ENCODE measurements around the gene HOXD12. TPM values are rescaled to one million over a fixed set of nuclear protein-coding genes. Genes with fewer than 3 reads are reported as not detected.

The HOXD12 gene
- total RNA-seq, 1 experiment from 2014 or later: 0.58 TPM

DNA sequence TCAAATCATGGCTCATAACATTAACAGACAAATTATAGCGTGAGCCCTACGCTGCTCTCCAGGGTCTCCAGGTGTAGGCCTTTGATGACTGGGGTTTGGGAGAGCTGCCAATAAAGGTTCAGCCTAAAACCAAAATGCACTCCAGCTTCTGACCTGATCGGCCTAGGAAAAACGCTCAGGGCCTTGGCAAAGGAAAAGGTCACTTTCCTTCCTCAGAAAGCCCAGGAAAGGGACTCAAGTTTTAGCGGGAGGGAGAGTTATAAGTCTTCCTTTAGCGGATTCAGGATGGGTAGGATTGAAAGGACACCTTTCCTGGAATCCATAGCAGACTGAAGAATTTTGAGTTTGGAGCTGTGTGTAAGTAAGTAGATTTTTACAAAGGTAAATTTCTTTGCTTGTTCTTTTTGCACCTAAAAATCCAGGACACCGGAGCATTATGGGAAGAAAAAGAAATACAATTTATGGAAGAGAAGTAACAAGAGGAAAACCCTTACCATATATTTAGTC lies 24.6 kb upstream of the HOXD12 start:
- BruUV-seq (replicated peaks): no TSS peak
- intact Hi-C loops (cut with micrococcal nuclease; ENCODE audit: unreplicated experiment): no loop called here
- Histone ChIP-seq H3K27ac (ENCODE audit: low read depth, low read length, poor library complexity, severe bottlenecking) (no peak overlapping the region), H3K36me3 (ENCODE audit: insufficient read depth, low read length, poor library complexity, severe bottlenecking) (no peaks in the 10 kb centered on the region), H3K9me3 (ENCODE audit: low read depth, low read length, poor library complexity, severe bottlenecking) (no peaks in the 10 kb centered on the region), H3K4me3 (ENCODE audit: low read depth, low read length, poor library complexity, severe bottlenecking) (no peak overlapping the region), H3K27me3 (replicated peaks; ENCODE audit: insufficient read depth, low read depth, low read length, poor library complexity) (peaks cover 91% of the 10 kb centered on the region), H3K4me1 (ENCODE audit: insufficient read depth, low read length, poor library complexity, severe bottlenecking) (peaks cover 21% of the 10 kb centered on the region)
- no peak for DNase-seq (ENCODE audit: low spot score)
- ChIA-PET POLR2A (ENCODE audit: low non-redundant PET) (no interaction called here), CTCF (interaction anchor here (0.5 kb wide), 1 partner anchor 745 kb away, joined by 3 read pairs; no protein-coding TSS in a partner anchor)
- TF ChIP-seq, protein P1, sequence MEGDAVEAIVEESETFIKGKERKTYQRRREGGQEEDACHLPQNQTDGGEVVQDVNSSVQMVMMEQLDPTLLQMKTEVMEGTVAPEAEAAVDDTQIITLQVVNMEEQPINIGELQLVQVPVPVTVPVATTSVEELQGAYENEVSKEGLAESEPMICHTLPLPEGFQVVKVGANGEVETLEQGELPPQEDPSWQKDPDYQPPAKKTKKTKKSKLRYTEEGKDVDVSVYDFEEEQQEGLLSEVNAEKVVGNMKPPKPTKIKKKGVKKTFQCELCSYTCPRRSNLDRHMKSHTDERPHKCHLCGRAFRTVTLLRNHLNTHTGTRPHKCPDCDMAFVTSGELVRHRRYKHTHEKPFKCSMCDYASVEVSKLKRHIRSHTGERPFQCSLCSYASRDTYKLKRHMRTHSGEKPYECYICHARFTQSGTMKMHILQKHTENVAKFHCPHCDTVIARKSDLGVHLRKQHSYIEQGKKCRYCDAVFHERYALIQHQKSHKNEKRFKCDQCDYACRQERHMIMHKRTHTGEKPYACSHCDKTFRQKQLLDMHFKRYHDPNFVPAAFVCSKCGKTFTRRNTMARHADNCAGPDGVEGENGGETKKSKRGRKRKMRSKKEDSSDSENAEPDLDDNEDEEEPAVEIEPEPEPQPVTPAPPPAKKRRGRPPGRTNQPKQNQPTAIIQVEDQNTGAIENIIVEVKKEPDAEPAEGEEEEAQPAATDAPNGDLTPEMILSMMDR (conservative IDR thresholded peaks at IDR 0.05; ENCODE audit: low read depth, low read length): no peak
- TF ChIP-seq EZH2 (IDR thresholded peaks at IDR 0.05; ENCODE audit: borderline replicate concordance, low read depth, low read length, poor library complexity, severe bottlenecking): no peak

DNA sequence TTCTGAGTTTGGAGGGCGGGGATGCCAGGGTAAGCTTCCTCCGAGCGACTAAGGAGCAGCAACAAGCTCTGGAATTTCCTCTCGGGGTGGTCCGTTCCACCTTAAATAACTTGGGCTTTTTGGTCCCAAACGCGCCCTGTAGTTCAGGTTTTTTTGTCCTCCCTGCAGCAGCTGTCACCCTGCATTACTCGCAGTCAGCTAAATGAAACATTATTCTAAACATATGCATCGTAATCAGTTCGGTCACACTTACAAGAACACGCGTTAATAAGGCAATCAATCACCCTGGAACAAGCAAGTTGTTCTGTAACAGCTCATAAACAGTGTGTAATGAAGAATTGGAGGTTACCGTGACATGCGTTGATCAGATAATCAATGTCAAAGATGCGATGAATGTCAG lies 24.1 kb upstream of the HOXD12 start:
- H3K27ac ChIP-seq (ENCODE audit: low read depth, low read length, poor library complexity, severe bottlenecking): no peak overlapping the region
- peak overlapping the region; percentile 5 for H3K4me3 ChIP-seq (ENCODE audit: low read depth, low read length, poor library complexity, severe bottlenecking)
- DNase-seq (ENCODE audit: low spot score): peak; percentile 63
- H3K9me3 ChIP-seq (ENCODE audit: low read depth, low read length, poor library complexity, severe bottlenecking): no peaks in the 10 kb centered on the region
- TF ChIP-seq EZH2 (IDR thresholded peaks at IDR 0.05; ENCODE audit: borderline replicate concordance, low read depth, low read length, poor library complexity, severe bottlenecking): no peak
- TF ChIP-seq, protein P1 (conservative IDR thresholded peaks at IDR 0.05; ENCODE audit: low read depth, low read length): no peak
- ChIA-PET POLR2A (ENCODE audit: low non-redundant PET) (no interaction called here), CTCF (interaction anchor here (0.5 kb wide), 1 partner anchor 746 kb away, joined by 3 read pairs; no protein-coding TSS in a partner anchor)
- intact Hi-C loops (cut with micrococcal nuclease; ENCODE audit: unreplicated experiment): no loop called here
- H3K4me1 ChIP-seq (ENCODE audit: insufficient read depth, low read length, poor library complexity, severe bottlenecking): peaks cover 22% of the 10 kb centered on the region
- peaks cover 87% of the 10 kb centered on the region for H3K27me3 ChIP-seq (replicated peaks; ENCODE audit: insufficient read depth, low read depth, low read length, poor library complexity)
- no TSS peak for BruUV-seq (replicated peaks)
- H3K36me3 ChIP-seq (ENCODE audit: insufficient read depth, low read length, poor library complexity, severe bottlenecking): no peaks in the 10 kb centered on the region

DNA sequence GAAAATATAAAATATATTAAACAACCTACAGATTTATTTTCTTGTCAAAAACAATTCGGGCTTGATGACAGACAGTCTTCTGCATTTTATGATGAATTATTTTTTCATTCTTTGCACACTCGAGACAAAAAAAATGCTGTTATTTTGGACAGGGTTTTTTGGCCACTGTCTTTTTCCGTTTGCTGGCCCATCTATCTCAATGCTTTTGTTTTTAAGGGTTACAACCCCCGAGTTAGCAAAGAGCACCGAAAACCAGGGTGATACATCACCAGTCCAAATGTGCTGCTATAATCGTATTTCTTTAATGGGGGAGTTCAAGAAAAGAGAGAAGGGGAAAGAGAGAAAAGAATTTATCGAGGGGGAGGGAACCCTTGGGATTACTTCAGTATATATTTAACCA lies 23.5 kb upstream of the HOXD12 start:
- H3K4me1 ChIP-seq (ENCODE audit: insufficient read depth, low read length, poor library complexity, severe bottlenecking): peaks cover 28% of the 10 kb centered on the region
- H3K9me3 ChIP-seq (ENCODE audit: low read depth, low read length, poor library complexity, severe bottlenecking): no peaks in the 10 kb centered on the region
- ChIA-PET CTCF (no interaction called here), POLR2A (ENCODE audit: low non-redundant PET) (no interaction called here)
- TF ChIP-seq, protein P1 (conservative IDR thresholded peaks at IDR 0.05; ENCODE audit: low read depth, low read length): no peak
- TF ChIP-seq EZH2 (IDR thresholded peaks at IDR 0.05; ENCODE audit: borderline replicate concordance, low read depth, low read length, poor library complexity, severe bottlenecking): no peak
- H3K36me3 ChIP-seq (ENCODE audit: insufficient read depth, low read length, poor library complexity, severe bottlenecking): no peaks in the 10 kb centered on the region
- no peak overlapping the region for H3K4me3 ChIP-seq (ENCODE audit: low read depth, low read length, poor library complexity, severe bottlenecking)
- no TSS peak for BruUV-seq (replicated peaks)
- DNase-seq (ENCODE audit: low spot score): no peak
- no peak overlapping the region for H3K27ac ChIP-seq (ENCODE audit: low read depth, low read length, poor library complexity, severe bottlenecking)
- intact Hi-C loops (cut with micrococcal nuclease; ENCODE audit: unreplicated experiment): no loop called here
- H3K27me3 ChIP-seq (replicated peaks; ENCODE audit: insufficient read depth, low read depth, low read length, poor library complexity): peaks cover 87% of the 10 kb centered on the region
